Hematopoietic multipotent progenitor cell treated with erythropoietin and hydrocortisone succinate and interleukin-3 and kit ligand, for 6 days (in vitro differentiated cells): ENCODE measurements around the gene LY9.
"Not testable (repeated sequence)": the region's sequence is repeated elsewhere in the genome, so short reads cannot be mapped to it uniquely, and the experiment has no call there.

ENCODE experiments used
- DNase-seq: peaks from one replicate; pipeline ENCODE4 v3.0.0-alpha.2; 2015

The LY9 gene

GRCh38 chr1:160867651-160868050 is 71.7 kb downstream of the LY9 start:
- DNase-seq, result not testable (repeated sequence)

- DNase-seq, result peak; percentile 58
These were observed 72.2 kb downstream of the LY9 start for GRCh38 chr1:160868141-160868540.

- DNase-seq, result no peak
These were observed 79.0 kb downstream of the LY9 start for GRCh38 chr1:160874935-160875334.

GRCh38 chr1:160875591-160875990 is 79.6 kb downstream of the LY9 start:
- not testable (repeated sequence) for DNase-seq

GRCh38 chr1:160876311-160876710 is 80.3 kb downstream of the LY9 start:
- DNase-seq, result no peak

GRCh38 chr1:160877221-160877620 is 81.2 kb downstream of the LY9 start:
- DNase-seq, result peak; percentile 78
